ENCODE data around the gene USP46.

Gene USP46

GRCh38 chr4:52576961-52577623, 82.0 kb downstream of the USP46 start:
- in situ Hi-C loops (cut with MboI; ENCODE audit: low sequenced_read_pairs) = no loop called here

DNA sequence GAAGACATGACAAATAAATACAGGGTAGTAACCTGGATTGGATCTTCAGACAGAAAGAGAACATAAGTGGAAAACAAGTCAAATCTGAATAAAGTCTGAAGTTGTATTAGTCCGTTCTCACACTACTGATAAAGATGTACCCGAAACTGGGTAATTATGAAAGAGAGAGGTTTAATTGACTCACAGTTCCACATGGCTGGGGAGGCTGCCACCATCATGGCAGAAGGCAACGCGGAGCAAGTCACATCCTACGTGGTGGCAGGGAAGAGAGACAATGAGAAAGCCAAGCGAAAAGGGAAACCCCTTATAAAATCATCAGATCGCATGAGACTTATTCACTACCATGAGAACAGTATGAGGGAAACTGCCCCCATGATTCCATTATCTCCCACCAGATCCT, 82.8 kb downstream of the USP46 start:
- in situ Hi-C loops (cut with MboI; ENCODE audit: low sequenced_read_pairs) = no loop called here

DNA sequence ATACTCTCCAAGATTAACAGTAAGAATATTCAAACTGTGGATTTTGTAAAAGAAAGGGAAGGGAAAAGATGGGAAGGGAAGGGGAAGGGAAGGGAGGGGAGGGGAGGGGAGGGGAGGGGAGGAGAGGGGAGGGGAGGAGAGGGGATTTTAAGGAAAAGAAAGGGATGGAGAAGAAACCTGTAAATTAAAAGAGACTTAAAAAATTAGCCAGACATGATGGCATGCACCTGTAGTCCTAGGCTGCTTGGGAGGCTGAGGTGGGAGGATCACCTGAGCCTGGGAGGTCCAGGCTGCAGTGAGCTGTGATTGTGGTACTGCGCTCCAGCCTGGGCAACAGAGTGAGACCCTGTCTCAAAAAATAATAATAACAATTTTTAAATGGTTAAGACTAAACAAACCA, 83.7 kb downstream of the USP46 start:
- in situ Hi-C loops (cut with MboI; ENCODE audit: low sequenced_read_pairs) = no loop called here

GRCh38 chr4:52574036-52574435, 85.1 kb downstream of the USP46 start:
- in situ Hi-C loops (cut with MboI; ENCODE audit: low sequenced_read_pairs) = no loop called here

DNA sequence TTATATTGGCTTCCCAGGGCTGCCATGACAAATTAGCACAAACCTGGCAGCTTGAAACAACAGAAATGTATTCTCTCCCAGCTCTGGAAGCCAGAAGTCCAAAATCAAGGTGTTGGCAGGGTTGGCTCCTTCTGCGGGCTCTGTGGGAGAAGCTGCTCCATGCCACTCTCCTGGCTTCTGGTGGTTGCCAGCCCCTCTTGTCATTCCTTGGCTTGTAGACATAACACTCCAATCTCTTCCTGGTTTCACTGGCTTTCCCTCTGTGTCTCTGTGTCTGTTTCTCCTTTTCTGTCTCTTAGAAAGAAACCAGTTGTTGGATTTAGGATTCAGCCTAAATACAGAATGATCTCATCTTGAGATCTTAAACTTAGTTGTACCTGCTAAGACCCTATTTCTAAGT, 85.5 kb downstream of the USP46 start:
- in situ Hi-C loops (cut with MboI; ENCODE audit: low sequenced_read_pairs) = no loop called here

DNA sequence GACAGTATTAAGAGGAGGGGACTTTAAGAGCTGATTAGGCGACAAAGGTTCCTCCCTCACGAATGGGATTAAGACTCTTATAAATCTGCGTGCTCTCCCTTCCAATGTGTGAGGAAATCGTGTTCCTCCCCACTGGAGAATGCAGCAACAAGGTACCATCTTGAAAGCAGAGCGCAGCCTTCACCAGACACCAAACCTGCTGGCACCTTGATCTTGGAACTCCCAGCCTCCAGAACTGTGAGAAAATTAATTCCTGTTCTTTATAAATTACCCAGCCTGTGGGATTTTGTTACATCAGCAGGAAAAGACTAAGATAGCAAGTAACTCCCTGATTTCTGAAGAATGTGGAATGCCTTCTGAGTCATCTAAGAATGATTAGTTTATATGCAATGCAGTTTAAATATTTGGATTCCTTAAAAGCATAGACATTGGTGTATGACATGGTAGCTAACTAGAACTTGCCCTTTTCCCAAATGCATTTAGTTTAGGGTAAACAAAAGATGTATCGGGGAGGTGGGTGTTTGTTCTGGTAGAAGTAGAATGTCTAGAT, 86.1 kb downstream of the USP46 start:
- in situ Hi-C loops (cut with MboI; ENCODE audit: low sequenced_read_pairs) = no loop called here

- in situ Hi-C loops (cut with MboI; ENCODE audit: low sequenced_read_pairs) = no loop called here
These were observed 90.8 kb downstream of the USP46 start for GRCh38 chr4:52568351-52568750.

- in situ Hi-C loops (cut with MboI; ENCODE audit: low sequenced_read_pairs) = no loop called here
These were observed 92.7 kb downstream of the USP46 start for GRCh38 chr4:52566136-52567031.

- in situ Hi-C loops (cut with MboI; ENCODE audit: low sequenced_read_pairs) = no loop called here
These were observed 98.2 kb downstream of the USP46 start for GRCh38 chr4:52560844-52561280.

DNA sequence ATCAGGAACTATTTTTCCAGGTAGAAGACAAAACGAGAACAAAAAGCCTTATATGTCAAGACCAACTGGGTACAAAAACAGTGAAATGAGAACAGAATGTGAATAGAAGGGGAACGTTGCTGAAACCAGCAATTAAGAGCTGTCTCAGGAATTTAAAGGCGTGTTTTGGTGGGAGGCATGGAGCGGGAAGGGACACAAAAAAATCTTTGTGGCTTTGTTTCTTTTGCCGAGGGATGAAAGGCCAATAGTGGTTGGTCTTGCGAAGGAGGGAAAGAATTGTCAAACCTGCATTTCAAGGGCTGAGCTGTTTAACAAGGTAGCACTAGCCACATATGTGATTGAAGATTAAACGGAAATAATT, 103.8 kb downstream of the USP46 start:
- in situ Hi-C loops (cut with MboI; ENCODE audit: low sequenced_read_pairs) = no loop called here

- in situ Hi-C loops (cut with MboI; ENCODE audit: low sequenced_read_pairs) = no loop called here
These were observed 104.3 kb downstream of the USP46 start for GRCh38 chr4:52554612-52555355.

DNA sequence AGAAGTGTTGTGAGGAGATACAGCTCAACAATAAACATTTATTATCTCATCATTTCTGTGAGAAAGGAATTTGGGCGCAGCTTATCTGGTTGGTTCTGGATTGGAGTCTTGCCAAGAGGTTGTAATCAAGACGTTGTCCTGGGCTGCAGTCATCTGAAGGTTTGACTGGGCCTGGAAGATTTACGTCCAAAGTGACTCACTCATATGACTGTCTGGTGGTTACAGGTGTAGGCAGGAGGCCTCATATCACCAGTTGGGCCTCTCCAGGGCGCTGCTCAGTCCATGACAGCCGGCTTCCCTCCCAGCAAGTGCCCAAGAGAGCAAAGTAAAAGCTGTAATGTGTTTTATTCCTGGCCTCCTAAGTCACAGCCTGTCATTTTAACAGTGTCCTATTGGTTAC, 106.3 kb downstream of the USP46 start:
- in situ Hi-C loops (cut with MboI; ENCODE audit: low sequenced_read_pairs) = no loop called here

GRCh38 chr4:52551487-52551886, 107.6 kb downstream of the USP46 start:
- in situ Hi-C loops (cut with MboI; ENCODE audit: low sequenced_read_pairs) = no loop called here

DNA sequence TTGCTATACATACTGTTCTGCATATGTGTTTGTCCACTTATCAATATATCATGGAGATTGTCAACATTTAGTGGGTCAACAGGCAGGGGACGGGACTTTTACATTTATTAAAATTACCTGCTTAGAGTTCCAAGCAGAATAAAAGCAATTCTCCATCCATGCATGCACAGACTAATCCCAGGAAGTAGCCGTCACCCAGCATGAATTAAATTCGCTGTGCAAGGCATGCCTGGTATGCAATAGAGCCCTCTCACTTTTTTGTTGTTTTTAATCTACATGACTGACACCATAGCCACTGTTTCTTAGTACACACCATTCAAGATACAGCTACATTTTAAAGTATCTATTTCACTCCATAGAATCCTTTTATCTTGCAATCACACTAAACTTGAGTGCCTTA, 108.9 kb downstream of the USP46 start:
- in situ Hi-C loops (cut with MboI; ENCODE audit: low sequenced_read_pairs) = no loop called here

- in situ Hi-C loops (cut with MboI; ENCODE audit: low sequenced_read_pairs) = loop anchor here (25.0 kb wide), 1 partner anchor 438 kb away; no protein-coding TSS in a partner anchor
These were observed 110.1 kb downstream of the USP46 start for GRCh38 chr4:52548818-52549570.

GRCh38 chr4:52546449-52546848, 112.7 kb downstream of the USP46 start:
- in situ Hi-C loops (cut with MboI; ENCODE audit: low sequenced_read_pairs) = loop anchor here (25.0 kb wide), 1 partner anchor 441 kb away; no protein-coding TSS in a partner anchor

DNA sequence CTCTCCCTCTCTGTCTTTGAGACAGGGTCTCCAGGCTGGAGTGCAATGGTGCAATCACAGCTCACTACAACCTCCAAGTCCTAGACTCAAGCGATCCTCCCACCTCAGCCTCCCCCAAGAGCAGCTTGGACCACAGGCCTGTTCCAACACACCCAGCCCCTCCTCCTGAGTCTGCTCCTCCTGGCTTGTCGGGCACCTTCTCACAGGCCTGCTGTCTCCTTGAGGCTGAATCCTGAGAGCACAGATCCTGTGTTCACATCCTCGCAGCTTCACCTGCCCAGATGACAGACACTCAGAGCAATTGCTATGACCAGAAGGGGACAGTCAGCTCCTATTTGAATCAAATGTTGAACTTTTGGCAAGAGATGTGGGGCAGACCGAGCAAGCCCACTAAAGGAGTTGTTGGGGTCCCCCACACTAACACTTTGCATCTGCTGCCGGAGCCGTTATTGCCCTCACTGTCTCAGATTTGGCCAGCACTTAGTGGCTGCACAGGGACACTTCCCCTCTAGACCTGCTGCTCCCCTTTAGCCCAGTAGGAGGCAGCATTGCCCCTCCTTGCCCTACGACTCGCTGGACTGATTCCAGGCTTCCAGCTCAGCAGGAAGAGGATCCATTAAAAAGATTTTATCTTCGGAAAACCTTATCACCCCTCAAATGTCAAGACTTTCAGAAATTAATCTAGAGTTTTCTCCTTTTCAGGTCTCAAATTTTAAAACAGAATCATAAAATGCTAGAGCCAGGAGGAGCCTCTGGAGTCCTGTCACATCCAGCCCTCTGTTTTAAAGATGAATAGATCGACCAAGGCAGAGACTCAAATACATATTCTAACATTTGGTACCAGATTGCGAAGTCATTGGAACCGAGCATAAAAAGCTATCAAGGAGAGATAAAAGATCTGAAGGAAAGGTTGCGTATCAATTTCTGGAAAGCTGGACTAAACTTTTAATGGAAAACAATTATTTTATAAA, 113.7 kb downstream of the USP46 start:
- in situ Hi-C loops (cut with MboI; ENCODE audit: low sequenced_read_pairs) = loop anchor here (25.0 kb wide), 1 partner anchor 442 kb away; no protein-coding TSS in a partner anchor
